Putamen (tissue), 1 donor: ENCODE measurements around the gene ZBTB32.
"Not testable (repeated sequence)": the region's sequence is repeated elsewhere in the genome, so short reads cannot be mapped to it uniquely, and the experiment has no call there.

ENCODE experiments used
- DNase-seq: peaks from one replicate; pipeline ENCODE4 v3.0.0-alpha.2; 2016; ENCODE audit warnings: low spot score

Gene ZBTB32

GRCh38 chr19:35704218-35704617 lies at the start of gene ZBTB32:
Gene ZBTB32, plus strand, starts transcription at chr19:35704558. Its CDS starts 10,069 bp downstream, at chr19:35714627.
- DNase-seq = no peak

- not testable (repeated sequence) for DNase-seq
Observed at GRCh38 chr19:35654828-35655227, 49.5 kb upstream of the ZBTB32 start.

GRCh38 chr19:35655600-35655999 lies 48.8 kb upstream of the ZBTB32 start:
- no peak for DNase-seq

- no peak for DNase-seq
Observed at GRCh38 chr19:35656700-35657099, 47.7 kb upstream of the ZBTB32 start.

GRCh38 chr19:35657904-35658700 lies 46.3 kb upstream of the ZBTB32 start:
- DNase-seq = no peak

GRCh38 chr19:35661995-35662340 lies 42.4 kb upstream of the ZBTB32 start:
- no peak for DNase-seq

GRCh38 chr19:35663981-35664380 lies 40.4 kb upstream of the ZBTB32 start:
- no peak for DNase-seq

GRCh38 chr19:35665157-35665556 lies 39.2 kb upstream of the ZBTB32 start:
- no peak for DNase-seq

GRCh38 chr19:35665604-35666003 lies 38.8 kb upstream of the ZBTB32 start:
- no peak for DNase-seq

- DNase-seq = no peak
Observed at GRCh38 chr19:35666251-35666913, 38.0 kb upstream of the ZBTB32 start, which contains the start of gene UPK1A. Gene UPK1A, plus strand, starts transcription at chr19:35666517. Its CDS starts 296 bp downstream, at chr19:35666813.

- no peak for DNase-seq
Observed at GRCh38 chr19:35669566-35669965, 34.8 kb upstream of the ZBTB32 start.

- no peak for DNase-seq
Observed at GRCh38 chr19:35669974-35670373, 34.4 kb upstream of the ZBTB32 start.

- no peak for DNase-seq
Observed at GRCh38 chr19:35670686-35671085, 33.7 kb upstream of the ZBTB32 start.

GRCh38 chr19:35671818-35672217 lies 32.5 kb upstream of the ZBTB32 start:
- DNase-seq = no peak

- no peak for DNase-seq
Observed at GRCh38 chr19:35673121-35673804, 31.1 kb upstream of the ZBTB32 start.

- no peak for DNase-seq
Observed at GRCh38 chr19:35675589-35676140, 28.7 kb upstream of the ZBTB32 start.

- DNase-seq = no peak
Observed at GRCh38 chr19:35689836-35690235, 14.5 kb upstream of the ZBTB32 start.

GRCh38 chr19:35691106-35691505 lies 13.3 kb upstream of the ZBTB32 start:
- DNase-seq = not testable (repeated sequence)

GRCh38 chr19:35692010-35692409 lies 12.3 kb upstream of the ZBTB32 start:
- DNase-seq = no peak

GRCh38 chr19:35693422-35693821 lies 10.9 kb upstream of the ZBTB32 start:
- no peak for DNase-seq

- peak; percentile 86 for DNase-seq
Observed at GRCh38 chr19:35693835-35694599, 10.3 kb upstream of the ZBTB32 start.
